Activated CD4-positive, alpha-beta T cell treated with anti-CD3 and anti-CD28 coated beads, Interleukin-2, amount 50 U/mL, for 16 hours (primary cell): Measurements from ENCODE around the gene FBXO45.
A peak's percentile ranks its signal among the peaks of the same experiment; 100 is the strongest.
"Not testable (repeated sequence)": the region's sequence is repeated elsewhere in the genome, so short reads cannot be mapped to it uniquely, and the experiment has no call there.

Experiments
- DNase-seq: peaks from one replicate; pipeline ENCODE4 v3.0.0-alpha.2; 2020

The FBXO45 gene

DNA sequence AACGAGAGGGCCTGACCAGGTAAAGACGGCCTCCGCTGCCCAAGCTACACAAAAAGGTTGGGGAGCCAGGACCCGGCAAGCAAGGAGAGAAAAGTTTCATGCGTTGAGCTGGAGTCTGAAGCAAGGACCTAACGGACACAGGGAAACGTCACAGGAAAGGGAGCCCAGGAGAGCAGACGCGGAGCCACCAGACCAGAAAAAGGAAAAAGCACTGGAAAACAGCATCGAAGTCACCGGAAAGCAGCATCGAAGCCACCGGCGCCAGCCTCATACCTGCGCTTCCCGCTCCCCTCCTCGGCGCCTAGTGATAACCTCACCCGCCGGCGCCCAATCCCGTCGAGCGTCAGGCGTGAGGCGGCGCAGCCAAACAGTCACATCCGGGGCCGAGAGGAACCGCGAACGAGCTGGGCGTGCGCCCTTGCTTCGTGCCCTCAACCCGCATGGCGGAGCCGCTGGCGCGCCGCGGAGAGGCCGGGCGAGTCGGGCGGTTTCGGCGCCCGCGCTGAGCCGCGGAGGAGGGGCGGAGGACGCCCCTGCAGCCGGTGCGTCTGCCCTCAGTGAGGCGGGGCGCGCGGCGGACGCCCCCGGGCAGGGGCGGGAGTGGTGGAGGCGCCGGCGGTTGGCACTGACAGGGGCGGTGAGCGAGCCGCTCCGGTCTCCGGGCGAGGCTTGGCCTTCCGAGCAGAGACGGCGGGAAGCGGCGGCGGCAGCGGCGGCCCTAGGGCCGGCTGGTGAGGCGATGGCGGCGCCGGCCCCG is at the start of gene FBXO45, which contains the start of gene WDR53:
TSS of gene FBXO45 (plus strand) at position 415 of the 757 bp plus-strand sequence. CDS start at position 740, 325 bp downstream.
TSS of gene WDR53 (minus strand) at position 309 of the 757 bp plus-strand sequence. CDS start 7,079 bp downstream, outside the sequence.
- peak; percentile 97 for DNase-seq

DNA sequence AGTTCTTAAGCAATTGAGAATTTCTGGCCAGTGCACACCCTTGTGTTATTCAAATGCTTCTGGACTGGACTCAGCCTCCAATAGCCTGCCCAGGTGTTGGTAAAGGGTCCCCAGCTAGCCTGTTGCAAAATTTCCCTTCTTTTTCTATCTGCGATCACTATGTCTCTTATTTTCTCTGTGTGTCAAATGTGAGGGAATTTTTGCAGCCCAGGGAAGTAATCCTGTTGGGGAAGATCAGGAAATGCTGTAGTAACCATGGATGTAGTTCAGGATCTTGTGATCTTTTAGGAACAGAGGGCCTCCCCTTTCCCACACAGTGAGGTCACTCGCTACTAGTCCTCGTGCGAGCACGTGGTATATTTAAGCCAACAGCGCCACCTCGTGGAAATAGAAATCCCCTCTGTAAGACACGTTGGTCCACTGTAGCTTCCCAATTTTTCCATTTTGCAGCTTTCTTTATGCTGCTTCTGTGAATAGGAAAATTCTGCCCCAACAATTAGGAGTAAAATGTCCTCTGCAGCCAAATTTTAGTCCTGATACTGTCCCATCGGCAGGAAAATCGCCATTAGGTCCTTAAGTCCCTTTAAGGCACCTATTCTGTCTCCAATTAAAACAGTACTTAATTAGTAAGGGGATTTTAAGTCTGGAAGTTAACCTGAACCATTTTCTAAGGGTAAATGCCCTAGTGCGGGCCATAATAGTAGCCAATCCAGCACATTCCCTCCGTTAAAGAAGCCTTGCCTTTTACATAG is 49.3 kb upstream of the FBXO45 start:
- DNase-seq = peak; percentile 64

GRCh38 chr3:196519718-196520082 is 48.8 kb upstream of the FBXO45 start:
- no peak for DNase-seq

- not testable (repeated sequence) for DNase-seq
These were observed 47.2 kb upstream of the FBXO45 start for GRCh38 chr3:196521291-196521690.

DNA sequence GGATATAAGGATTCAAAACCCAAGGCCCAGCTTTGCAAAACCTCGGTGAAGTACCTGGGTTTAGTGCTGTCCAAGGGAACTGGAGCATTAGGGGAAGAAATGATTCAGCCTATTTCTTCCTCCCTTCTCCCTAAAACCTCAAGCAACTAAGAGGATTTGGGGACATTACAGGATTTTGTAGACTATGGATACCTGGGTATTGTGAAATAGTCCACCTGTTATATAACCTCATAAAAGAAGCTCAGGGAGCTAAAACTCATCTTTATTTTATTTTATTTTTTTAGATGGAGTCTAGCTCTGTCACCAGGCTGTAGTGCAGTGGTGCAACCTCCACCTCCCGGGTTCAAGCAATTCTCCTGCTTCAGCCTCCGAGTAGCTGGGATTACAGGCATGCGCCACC is 44.6 kb upstream of the FBXO45 start:
- DNase-seq = no peak

DNA sequence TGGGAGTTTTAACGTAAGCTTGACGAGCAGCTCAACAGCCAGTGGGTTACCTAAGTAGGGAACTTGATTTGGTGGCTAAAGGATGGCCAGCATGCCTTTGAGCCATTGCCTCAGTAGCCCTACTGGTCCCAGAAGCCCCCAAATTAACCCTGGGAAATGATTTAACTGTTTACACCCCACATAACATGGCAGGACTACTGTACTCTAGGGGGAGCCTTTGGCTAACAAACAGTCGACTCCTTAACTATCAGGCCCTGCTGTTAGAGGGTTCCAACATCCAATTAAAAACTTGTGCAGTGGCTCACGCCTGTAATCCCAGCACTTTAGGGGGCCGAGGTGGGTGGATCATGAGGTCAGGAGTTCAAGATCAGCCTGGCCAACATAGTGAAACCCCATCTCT is 43.9 kb upstream of the FBXO45 start:
- DNase-seq = no peak

- DNase-seq = no peak
These were observed 43.3 kb upstream of the FBXO45 start for GRCh38 chr3:196525141-196525540.

GRCh38 chr3:196528639-196529233 is 39.7 kb upstream of the FBXO45 start:
- DNase-seq = peak; percentile 86

DNA sequence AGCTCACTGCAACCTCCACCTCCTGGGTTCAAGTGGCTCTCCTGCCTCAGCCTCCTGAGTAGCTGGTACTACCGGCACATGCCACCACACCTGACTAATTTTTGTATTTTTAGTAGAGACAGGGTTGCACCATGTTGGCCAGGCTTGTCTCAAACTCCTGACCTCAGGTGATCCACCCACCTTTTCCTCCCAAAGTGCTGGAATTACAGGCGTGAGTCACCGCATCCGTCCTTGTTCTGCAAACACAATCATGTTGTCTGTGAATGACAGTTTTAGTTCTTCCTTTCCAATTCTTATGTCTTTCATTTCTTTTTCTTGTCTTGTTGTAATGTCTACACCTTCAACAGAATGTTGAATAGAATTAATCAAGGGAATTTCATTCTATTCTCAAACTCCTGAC is 37.0 kb upstream of the FBXO45 start:
- no peak for DNase-seq

- DNase-seq = no peak
These were observed 35.2 kb upstream of the FBXO45 start for GRCh38 chr3:196533260-196533681.

GRCh38 chr3:196537319-196537984 is 31.0 kb upstream of the FBXO45 start:
- DNase-seq = peak; percentile 56

- DNase-seq = no peak
These were observed 26.6 kb upstream of the FBXO45 start for GRCh38 chr3:196541684-196542445.

- no peak for DNase-seq
These were observed 23.9 kb upstream of the FBXO45 start for GRCh38 chr3:196544491-196544992.

DNA sequence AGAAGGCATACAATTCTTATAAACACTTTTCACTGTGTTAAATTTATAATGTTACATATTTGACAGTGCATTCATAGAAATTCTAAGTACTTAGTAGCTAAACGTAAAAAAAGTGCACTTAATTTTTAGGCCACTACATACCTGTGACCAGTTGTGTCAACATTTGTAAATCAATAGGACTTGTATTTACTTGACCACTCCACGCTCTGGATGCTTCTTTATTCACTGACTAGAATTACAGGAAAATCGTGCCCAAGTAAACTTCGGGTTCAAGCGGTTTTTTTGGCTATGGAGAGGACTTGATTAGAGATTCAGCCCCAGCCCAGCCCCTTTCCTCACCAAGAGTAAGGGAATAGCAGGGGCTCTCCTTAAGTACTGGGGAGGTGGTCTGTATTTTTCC is 21.9 kb upstream of the FBXO45 start:
- DNase-seq = no peak

DNA sequence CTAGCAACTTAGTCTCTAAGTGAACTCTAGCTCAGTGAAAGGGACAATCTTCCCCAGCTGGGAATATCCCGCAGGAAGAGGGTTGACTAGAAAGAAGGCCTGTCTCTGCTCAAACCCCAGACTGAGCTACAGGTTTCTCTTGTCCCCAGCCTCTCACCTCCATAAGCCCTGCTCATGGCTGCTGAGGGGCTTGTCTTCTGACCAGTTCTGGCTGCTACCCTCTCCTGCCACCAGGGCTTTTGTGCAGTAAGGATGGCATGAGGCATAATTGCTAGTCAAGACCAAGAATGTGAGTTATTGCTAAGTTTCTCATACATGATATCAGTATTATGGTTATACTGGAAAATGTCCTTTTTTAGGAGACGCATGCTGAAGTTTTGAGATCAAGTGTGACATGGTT is 21.4 kb upstream of the FBXO45 start:
- DNase-seq = no peak

DNA sequence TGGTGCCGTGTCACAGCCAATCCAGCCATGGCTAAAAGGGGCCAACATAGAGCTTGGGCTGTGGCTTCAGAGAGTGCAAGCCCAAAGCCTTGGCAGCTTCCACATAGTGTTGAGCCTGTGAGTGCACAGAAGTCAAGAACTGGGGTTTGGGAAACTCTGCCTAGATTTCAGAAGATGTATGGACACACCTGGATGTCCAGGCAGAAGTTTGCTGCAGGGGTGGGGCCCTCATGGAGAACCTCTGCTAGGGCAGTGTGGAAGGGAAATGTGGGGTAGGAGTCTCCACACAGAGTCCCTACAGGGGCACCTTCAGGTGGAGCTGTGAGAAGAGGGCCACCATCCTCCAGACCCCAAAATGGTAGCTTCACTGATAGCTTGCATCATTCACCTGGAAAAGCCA is 19.1 kb upstream of the FBXO45 start:
- DNase-seq = not testable (repeated sequence)

- DNase-seq = not testable (repeated sequence)
These were observed 18.3 kb upstream of the FBXO45 start for GRCh38 chr3:196550172-196550571.

DNA sequence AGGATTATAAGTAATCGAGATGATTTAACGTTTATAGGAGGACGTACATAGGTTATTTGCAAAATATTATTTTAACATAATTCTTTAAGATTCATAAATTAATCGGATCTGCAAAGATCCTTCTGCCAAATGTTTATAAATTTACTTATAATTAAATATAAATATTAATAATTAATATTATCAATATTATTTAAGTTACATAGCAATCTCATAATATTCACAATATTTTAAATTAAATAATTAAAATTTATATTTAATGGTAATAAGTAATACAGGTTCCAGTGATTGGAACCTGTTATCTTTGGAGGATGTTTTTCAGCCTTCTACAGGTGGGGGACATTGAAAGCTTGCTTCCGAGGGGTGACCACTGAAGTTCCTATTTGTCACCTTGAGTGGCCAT is 16.2 kb upstream of the FBXO45 start:
- DNase-seq = no peak

- DNase-seq = no peak
These were observed 14.9 kb upstream of the FBXO45 start for GRCh38 chr3:196553551-196553950.

DNA sequence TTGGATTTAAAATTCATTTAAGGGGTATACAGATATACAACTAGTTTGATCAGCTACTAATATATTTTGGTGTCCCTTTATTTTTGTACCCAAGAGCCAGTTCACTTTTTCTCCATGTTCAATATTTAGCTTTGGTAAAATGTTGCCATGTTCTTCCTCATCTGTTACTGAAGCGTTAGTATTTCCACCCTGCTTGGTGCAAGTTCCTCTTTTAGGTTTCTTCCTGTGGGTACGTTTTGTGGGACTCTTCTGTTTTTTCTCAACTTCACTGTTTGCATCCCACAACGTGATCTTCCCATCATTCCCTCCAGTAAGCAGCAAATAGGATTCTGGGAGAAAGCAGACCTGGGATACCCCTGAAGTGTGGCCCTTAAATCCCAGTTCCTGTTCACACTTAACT is 14.3 kb upstream of the FBXO45 start:
- no peak for DNase-seq

GRCh38 chr3:196555295-196555694 is 13.2 kb upstream of the FBXO45 start:
- DNase-seq = no peak

GRCh38 chr3:196557236-196557635 is 11.2 kb upstream of the FBXO45 start:
- DNase-seq = no peak
